OCI-LY3 (cell line): ENCODE measurements around the gene DACH2.

Experiments
- H2AFZ ChIP-seq: fragments of 200-600, 300-600 bp; shearing (Covaris generic); 2 replicates; pipeline ENCODE4 v1.6.0; 2014; ENCODE audit warnings: antibody characterized with exemption, low read depth, low read length
- H3K27ac ChIP-seq: fragments of 200-600, 300-600 bp; sonication (generic); 2 replicates; pipeline ENCODE4 v1.5.1; 2014; ENCODE audit warnings: mild to moderate bottlenecking, low read length, moderate library complexity, mixed read lengths
- H3K27me3 ChIP-seq: fragments of 200-600, 300-600 bp; sonication (generic); 2 replicates; pipeline ENCODE4 v1.6.1; 2014; ENCODE audit warnings: low read depth, low read length, mixed read lengths
- H3K36me3 ChIP-seq: fragments of 200-600, 300-600 bp; sonication (generic); replicated peaks from 2 replicates; pipeline ENCODE3; 2014; ENCODE audit warnings: low read depth, low read length, mixed read lengths
- H3K4me1 ChIP-seq: fragments of 300-600, 200-600 bp; sonication (generic); 2 replicates; pipeline ENCODE4 v1.6.1; 2014; ENCODE audit warnings: low read length, mixed read lengths
- H3K4me2 ChIP-seq: fragments of 200-600, 300-600 bp; sonication (generic); 2 replicates; pipeline ENCODE4 v1.6.1; 2014; ENCODE audit warnings: low read length, mixed read lengths
- H3K4me3 ChIP-seq: fragments of 300-600, 200-600 bp; sonication (generic); 2 replicates; pipeline ENCODE4 v1.5.1; 2014; ENCODE audit warnings: antibody characterized with exemption, mild to moderate bottlenecking, low read length, moderate library complexity
- H3K79me2 ChIP-seq: fragments of 300-600, 200-600 bp; shearing (Covaris generic); 2 replicates; pipeline ENCODE4 v1.6.1; 2014; ENCODE audit warnings: mild to moderate bottlenecking, low read length, mixed read lengths
- H3K9ac ChIP-seq: fragments of 300-600, 200-600 bp; shearing (Covaris generic); 2 replicates; pipeline ENCODE4 v1.6.0; 2014; ENCODE audit warnings: mild to moderate bottlenecking, low read length, moderate library complexity
- H3K9me3 ChIP-seq: fragments of 200-600, 300-600 bp; shearing (Covaris generic); 2 replicates; pipeline ENCODE4 v1.6.1; 2014; ENCODE audit warnings: low read length, mixed read lengths; ENCODE audit not compliant: insufficient read depth
- H4K20me1 ChIP-seq: fragments of 200-600, 300-600 bp; sonication (generic); 2 replicates; pipeline ENCODE4 v1.6.1; 2016; ENCODE audit warnings: low read length, mixed read lengths; ENCODE audit not compliant: insufficient read depth
- EZH2phosphoT487 ChIP-seq: fragments of 200-600 bp; shearing (Covaris generic); IDR thresholded peaks from 2 replicates; pipeline ENCODE4 v1.6.1; 2018; ENCODE audit warnings: antibody characterized with exemption, mixed run types, low read depth
- TF ChIP-seq, protein P1 (sequence below): fragments of 200-600, 300-600 bp; sonication (generic); IDR thresholded peaks from 2 replicates; pipeline ENCODE4 v1.5.1; 2014; ENCODE audit warnings: antibody characterized with exemption, low read length, low read depth

DACH2 gene

DNA sequence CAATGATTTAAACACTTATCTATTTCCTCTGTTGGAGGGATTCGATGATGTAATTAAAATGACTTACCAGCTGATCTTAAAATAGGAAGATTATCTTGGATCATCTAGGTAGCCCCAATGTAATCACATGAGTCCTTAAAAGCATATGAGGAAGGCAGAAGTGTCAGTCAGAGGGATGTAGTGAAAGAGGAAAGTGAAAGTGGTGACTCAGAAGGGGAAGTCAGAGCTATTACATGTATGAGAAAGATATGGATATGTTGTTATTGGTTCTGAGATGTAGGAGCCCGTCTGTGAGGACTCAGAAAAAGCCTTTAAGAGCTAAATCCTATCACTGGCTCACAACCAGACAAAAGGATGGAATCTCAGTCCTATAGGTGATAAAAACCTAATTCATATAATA, 456.4 kb downstream of the DACH2 start:
- H3K36me3 ChIP-seq = no peaks in the 10 kb centered on the region
- TF ChIP-seq EZH2phosphoT487 = no peak
- TF ChIP-seq, protein P1, sequence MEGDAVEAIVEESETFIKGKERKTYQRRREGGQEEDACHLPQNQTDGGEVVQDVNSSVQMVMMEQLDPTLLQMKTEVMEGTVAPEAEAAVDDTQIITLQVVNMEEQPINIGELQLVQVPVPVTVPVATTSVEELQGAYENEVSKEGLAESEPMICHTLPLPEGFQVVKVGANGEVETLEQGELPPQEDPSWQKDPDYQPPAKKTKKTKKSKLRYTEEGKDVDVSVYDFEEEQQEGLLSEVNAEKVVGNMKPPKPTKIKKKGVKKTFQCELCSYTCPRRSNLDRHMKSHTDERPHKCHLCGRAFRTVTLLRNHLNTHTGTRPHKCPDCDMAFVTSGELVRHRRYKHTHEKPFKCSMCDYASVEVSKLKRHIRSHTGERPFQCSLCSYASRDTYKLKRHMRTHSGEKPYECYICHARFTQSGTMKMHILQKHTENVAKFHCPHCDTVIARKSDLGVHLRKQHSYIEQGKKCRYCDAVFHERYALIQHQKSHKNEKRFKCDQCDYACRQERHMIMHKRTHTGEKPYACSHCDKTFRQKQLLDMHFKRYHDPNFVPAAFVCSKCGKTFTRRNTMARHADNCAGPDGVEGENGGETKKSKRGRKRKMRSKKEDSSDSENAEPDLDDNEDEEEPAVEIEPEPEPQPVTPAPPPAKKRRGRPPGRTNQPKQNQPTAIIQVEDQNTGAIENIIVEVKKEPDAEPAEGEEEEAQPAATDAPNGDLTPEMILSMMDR = no peak
- no peak overlapping the region for H2AFZ ChIP-seq
- peak overlapping the region; percentile 44 for H3K4me2 ChIP-seq
- H3K79me2 ChIP-seq = no peaks in the 10 kb centered on the region
- peak overlapping the region; percentile 20; the same call in 1 of the 2 replicates for H3K4me3 ChIP-seq
- no peaks in the 10 kb centered on the region for H3K27me3 ChIP-seq
- H3K4me1 ChIP-seq = peaks cover 20% of the 10 kb centered on the region
- H3K27ac ChIP-seq = peak overlapping the region; percentile 54
- peaks cover 5% of the 10 kb centered on the region; the same call in 1 of the 2 replicates for H3K9me3 ChIP-seq
- H4K20me1 ChIP-seq = no peaks in the 10 kb centered on the region
- no peak overlapping the region for H3K9ac ChIP-seq

DNA sequence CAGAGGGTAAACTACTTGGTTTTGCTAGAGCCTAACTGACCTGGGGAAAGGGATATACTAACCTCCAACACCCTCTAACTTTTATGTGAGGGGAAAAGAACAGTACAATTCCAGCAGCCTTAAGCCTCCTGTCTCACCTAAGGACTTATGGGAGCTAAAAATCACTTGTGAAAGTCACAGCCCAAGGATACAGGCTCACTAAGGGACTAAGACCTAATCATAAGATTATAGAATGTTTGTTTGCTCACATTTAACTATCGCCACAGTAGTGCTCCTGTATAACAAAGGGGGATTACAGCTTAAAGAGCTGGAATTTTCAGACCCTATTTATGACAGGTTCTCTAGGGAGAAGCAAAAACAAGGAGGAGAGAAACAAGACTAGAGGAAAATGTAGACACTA, 548.7 kb downstream of the DACH2 start:
- Histone ChIP-seq H3K79me2 (no peaks in the 10 kb centered on the region), H4K20me1 (no peaks in the 10 kb centered on the region), H3K9ac (no peak overlapping the region), H3K4me3 (no peak overlapping the region), H3K9me3 (no peaks in the 10 kb centered on the region), H2AFZ (no peak overlapping the region), H3K36me3 (no peaks in the 10 kb centered on the region), H3K27ac (no peak overlapping the region), H3K4me2 (no peak overlapping the region), H3K27me3 (no peaks in the 10 kb centered on the region), H3K4me1 (no peaks in the 10 kb centered on the region)
- TF ChIP-seq, protein P1 = no peak
- TF ChIP-seq EZH2phosphoT487 = no peak

DNA sequence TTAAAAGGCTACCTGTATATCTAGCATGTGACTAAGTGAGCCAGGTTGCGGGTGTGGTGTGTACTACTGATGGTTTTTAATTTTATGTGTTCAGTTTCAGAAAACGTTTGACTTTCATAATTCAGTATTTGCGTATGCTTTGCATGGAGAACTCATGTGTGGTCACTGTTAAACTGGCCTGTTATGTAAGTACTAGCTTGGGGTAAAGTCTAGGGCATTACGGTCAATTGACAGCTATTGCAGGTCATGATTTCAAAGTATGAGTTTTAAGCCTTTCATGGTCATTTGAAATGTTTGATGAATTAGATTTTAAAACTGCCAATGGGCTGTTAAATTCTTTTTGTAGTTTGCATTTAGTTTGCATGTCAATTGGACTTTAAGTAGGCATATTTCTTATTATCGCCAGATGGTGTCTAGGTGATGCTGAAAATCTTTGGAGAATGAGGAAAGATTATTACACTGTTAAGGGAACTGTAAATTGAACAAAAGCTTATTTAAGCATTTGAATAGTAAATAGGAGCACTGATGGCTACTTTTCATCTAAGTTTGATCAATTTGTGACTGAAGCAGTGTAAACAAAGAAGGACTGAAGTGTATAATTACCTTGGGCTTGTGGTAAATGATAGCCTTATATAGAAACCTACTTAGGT, 563.4 kb downstream of the DACH2 start:
- Histone ChIP-seq H3K36me3 (no peaks in the 10 kb centered on the region), H2AFZ (no peak overlapping the region), H4K20me1 (no peaks in the 10 kb centered on the region), H3K4me2 (no peak overlapping the region), H3K27ac (no peak overlapping the region), H3K79me2 (no peaks in the 10 kb centered on the region), H3K9ac (no peak overlapping the region), H3K4me1 (no peaks in the 10 kb centered on the region), H3K27me3 (no peaks in the 10 kb centered on the region), H3K9me3 (no peaks in the 10 kb centered on the region), H3K4me3 (no peak overlapping the region)
- TF ChIP-seq, protein P1 = no peak
- no peak for TF ChIP-seq EZH2phosphoT487

DNA sequence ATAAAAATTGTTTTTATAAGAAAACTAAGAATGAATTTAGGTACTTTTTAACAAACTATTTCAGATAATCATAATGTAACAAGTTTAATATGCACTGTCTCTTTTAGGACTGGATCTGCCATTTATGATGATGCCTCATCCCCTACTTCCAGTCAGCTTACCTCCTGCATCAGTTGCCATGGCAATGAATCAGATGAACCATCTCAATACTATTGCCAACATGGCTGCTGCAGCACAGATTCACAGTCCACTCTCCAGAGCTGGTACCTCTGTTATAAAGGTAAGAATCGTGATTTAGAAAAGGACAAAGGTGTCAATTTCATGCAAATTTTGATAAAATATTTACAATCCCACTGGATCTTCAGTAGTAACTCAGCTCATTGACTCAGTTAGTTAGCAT, 566.2 kb downstream of the DACH2 start:
- H2AFZ ChIP-seq = no peak overlapping the region
- no peaks in the 10 kb centered on the region for H3K79me2 ChIP-seq
- no peak overlapping the region for H3K4me3 ChIP-seq
- no peak overlapping the region for H3K9ac ChIP-seq
- H3K4me2 ChIP-seq = no peak overlapping the region
- no peaks in the 10 kb centered on the region for H3K36me3 ChIP-seq
- no peaks in the 10 kb centered on the region for H3K27me3 ChIP-seq
- H3K9me3 ChIP-seq = no peaks in the 10 kb centered on the region
- H3K27ac ChIP-seq = no peak overlapping the region
- H3K4me1 ChIP-seq = no peaks in the 10 kb centered on the region
- no peaks in the 10 kb centered on the region for H4K20me1 ChIP-seq
- TF ChIP-seq, protein P1 = no peak
